ENCODE data around the gene SLC22A16.

GRCh38 chr6:110378552-110378951 lies 97.9 kb downstream of the SLC22A16 start:
- TF ChIP-seq CTCF (IDR thresholded peaks at IDR 0.05; ENCODE audit: low read depth, low read length, missing input control): no peak
- no peak for TF ChIP-seq YY1 (IDR thresholded peaks at IDR 0.05)
- TF ChIP-seq RAD21 (IDR thresholded peaks at IDR 0.05): no peak
- no peak for TF ChIP-seq TAF1 (conservative IDR thresholded peaks at IDR 0.05)
- TF ChIP-seq ZBTB33 (IDR thresholded peaks at IDR 0.05): no peak
